Breast epithelium (tissue), 3 donors: Measurements from ENCODE around the gene VSIG10L.

Experiments
- CTCF ChIP-seq, 3 donors: fragments of 450-650 bp; IDR thresholded peaks; one replicate each; pipeline ENCODE4 v1.5.1; 2016 to 2017; ENCODE audit warnings: antibody characterized with exemption in 3 of 3, mild to moderate bottlenecking in 3 of 3, moderate library complexity in 3 of 3
- POLR2A ChIP-seq: fragments of 450-650 bp; IDR thresholded peaks from one replicate; pipeline ENCODE4 v1.6.1; 2016; ENCODE audit warnings: antibody characterized with exemption, mild to moderate bottlenecking, moderate library complexity
- POLR2AphosphoS5 ChIP-seq, 3 donors: sonication (generic); formaldehyde crosslinking; IDR thresholded peaks; one replicate each; pipeline ENCODE4 v1.6.1; 2017; ENCODE audit warnings: antibody characterized with exemption in 3 of 3

GRCh38 chr19:51391073-51391611 lies 49.2 kb upstream of the VSIG10L start:
- no peak for TF ChIP-seq CTCF (IDR thresholded peaks at IDR 0.05)
- no peak for TF ChIP-seq POLR2AphosphoS5 (IDR thresholded peaks at IDR 0.05)
- no peak for TF ChIP-seq POLR2A
